GM19023 (cell line): Measurements from ENCODE around the gene SLC25A14.
A peak's percentile ranks its signal among the peaks of the same experiment; 100 is the strongest.

ENCODE experiments used
- ATAC-seq: cut with Tn5 transposase; IDR thresholded peaks from one replicate; pipeline ENCODE4 v1.9.1; 2021; ENCODE audit warnings: mild to moderate bottlenecking, moderate library complexity; ENCODE audit not compliant: unreplicated experiment

SLC25A14 gene

DNA sequence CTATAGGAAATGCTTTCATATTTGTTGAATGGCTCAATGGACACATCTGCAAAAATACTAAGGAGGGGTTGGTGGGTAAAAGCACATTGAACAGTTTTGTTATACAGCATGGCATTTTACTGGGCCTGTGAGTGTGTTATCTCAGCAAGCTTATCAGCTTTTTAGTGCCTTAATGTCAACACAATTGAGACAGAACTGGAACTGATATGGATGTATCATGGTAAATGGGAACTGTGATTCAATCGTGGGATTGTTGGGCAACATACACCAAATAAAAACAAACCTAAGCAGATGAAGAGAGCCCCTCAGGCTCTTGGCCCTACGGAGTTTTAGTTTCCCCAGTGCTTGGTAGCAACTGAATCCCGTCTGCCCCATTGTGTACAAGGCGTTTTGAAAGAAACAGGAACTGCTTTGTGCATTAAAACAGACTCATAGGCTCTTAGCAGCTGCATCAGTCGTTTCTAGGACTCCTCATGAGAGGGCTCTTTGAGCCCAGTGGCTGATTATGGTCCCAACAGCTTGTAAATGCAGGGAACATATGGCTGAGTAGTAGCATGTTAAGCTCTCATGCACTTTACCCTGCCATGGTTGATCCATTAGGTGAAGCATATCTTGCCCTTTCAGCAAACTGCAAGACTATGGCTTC lies 38.4 kb downstream of the SLC25A14 start:
- ATAC-seq, result no peak

DNA sequence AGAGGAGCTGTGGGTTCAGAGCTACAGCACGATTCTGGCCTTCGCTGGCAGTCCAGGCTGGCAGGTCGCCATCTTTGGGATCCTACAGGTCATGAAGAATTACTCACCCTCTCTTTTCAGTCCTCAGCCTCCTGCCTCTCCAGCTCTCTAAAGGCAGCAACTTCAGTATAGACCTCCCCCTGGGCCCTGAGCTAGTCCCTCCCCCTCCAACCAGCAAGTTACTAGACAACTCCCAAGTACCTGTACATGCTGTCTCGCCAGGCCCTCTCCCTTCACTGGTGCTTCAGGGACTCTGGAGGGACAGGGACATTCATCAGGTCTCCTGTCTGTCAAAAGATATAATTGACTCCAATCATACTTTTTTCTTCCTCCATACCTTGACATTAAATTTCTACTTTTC lies 45.8 kb downstream of the SLC25A14 start, which contains the start of gene GPR119:
Gene GPR119, minus strand, starts transcription at position 155 of the 400 bp plus-strand sequence. CDS start 227 bp downstream, outside the sequence.
- no peak for ATAC-seq

- no peak for ATAC-seq
Observed at GRCh38 chrX:130386408-130386808, 46.7 kb downstream of the SLC25A14 start.

DNA sequence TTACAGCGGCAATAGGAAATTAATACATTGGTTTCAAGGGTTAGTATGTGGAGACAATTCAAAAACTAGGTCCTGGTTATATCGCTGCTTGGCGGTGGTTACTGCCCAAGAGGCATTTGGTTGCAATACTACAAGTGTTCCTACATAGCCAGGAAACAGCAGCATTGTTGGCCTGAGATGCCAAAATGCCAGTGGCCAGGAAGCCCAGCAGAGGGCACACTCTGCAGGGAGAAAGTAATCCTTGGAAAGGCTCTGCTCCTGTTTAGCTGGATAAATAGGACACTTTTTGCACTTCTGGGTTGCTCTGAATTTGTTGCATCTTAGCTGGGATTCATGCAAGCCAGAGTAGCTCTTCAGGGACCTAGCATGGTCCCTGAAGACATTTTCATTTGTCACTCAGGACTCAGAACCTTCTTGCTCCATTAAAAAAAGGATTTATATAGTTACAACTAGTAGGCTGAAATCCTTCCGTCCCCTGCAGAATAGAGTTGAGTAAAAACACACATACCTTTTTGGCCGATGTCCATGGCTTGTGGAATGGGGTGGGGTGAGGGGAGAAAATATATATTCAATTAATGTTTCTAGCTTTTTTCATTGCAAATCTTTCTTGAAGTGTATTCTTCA lies 53.8 kb downstream of the SLC25A14 start:
- no peak for ATAC-seq

DNA sequence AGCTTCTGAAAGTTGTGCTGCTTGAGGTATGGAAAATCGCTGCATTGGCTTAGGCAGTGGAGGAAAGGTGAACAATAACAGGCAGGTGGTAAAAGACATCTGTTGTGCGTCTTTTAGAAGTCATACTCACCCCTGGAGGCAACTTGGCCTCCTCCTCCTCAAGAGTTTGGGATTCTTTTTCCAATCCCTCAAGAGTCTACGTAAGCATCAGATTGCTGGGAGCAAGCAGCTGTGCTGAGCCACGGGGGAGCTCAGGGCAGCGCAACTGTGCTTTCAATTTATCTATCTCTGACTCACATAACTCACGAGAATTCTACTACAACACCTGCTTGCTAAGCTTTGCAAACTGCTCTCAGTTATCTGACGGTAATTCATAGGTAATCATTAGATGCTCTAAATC lies 55.6 kb downstream of the SLC25A14 start:
- no peak for ATAC-seq

DNA sequence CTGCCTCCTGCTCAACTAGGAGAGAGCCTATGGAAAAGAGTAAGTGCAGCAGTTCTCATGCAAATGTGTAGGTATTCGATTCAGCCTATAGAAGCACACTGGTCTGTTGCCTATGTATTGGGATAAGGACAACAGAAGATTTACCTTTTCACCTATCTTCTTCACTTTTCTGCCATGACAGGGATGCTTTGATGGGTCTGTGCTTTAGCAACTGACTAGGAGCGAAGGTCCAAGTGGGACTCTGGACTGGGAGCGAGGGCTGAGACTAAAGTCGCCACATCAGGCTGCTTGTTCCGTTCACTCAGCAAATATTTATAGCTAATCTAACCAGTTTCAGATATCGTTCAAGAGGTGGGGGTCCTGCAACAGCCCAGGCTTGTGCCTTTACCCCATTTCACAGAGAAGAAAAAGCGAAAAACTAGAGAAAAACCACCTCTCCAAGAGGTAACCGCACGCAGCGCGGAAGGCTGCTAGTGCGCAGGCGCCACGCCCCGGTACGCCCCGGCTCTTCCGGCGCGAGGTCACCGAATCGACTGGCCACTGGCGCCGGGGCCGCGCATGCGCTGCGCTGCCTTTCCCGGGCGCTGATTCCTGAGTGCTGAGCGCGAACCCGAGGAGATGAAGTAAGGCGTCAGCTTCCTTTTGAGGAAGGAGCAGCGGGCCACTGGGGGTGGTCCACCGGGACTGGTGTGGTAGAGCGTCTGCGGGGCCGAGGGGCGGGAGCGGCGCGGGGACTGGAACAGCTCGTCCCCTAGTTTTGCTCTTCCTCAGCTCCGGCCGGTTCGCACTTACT lies 61.9 kb downstream of the SLC25A14 start, which contains the start of gene RBMX2:
Gene RBMX2, plus strand, starts transcription at position 573 of the 793 bp plus-strand sequence. Its CDS starts 46 bp downstream, at position 619.
- peak; percentile 94 for ATAC-seq

GRCh38 chrX:130402208-130402684 lies 62.5 kb downstream of the SLC25A14 start:
- ATAC-seq, result no peak

DNA sequence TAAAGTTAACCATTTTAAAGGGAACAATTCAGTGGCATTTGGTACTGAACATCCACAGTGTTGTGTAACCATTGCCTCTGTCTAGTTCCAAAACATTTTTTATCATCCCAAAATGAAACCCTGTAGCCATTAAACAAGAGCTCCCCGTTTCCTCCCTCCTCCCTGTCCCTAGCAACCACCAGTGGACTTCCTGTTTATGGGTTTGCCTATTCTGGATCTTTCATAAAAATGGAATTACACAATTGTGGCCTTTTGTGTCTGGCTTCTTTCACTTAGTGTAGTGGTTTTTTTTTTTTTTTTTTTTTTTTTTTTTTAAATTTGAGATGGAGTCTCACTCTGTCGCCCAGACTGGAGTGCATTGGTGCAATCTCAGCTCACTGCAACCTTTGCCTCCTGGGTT lies 73.7 kb downstream of the SLC25A14 start:
- no peak for ATAC-seq

DNA sequence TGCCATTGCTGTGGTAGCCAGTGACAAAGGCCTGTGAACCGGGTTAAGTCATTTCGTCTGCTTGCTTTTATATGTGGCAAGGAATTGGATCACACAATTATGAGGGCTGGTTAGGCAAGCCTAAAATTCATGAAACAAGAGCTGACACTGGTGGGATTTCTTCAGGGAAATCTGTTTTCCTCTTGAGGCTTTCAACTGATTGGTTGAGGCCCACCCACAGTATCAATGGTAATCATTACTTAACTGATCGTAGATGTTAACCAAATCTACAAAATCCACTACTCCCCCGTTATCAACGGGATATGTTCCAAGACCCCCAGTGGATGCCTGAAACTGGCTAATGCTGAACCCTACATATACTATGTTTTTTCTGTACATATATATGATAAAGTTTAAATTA lies 75.1 kb downstream of the SLC25A14 start:
- no peak for ATAC-seq

DNA sequence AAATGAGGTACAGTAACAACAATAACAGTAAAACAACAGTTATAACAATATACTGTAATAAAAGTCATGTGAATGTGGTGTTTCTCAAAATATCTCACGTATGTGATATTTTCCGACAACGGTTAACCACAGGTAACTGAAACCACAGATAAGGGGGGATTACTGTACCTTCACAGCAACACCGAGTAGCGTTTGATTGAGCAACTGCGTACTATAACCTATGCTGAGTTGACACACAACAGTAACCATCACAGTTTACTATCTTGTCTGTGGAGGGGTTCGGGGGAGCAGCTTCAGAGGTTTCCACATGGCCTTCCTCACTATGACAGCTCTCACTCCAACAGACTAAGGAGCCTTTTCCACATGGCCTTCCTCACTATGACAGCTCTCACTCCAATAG lies 75.5 kb downstream of the SLC25A14 start:
- ATAC-seq, result no peak

DNA sequence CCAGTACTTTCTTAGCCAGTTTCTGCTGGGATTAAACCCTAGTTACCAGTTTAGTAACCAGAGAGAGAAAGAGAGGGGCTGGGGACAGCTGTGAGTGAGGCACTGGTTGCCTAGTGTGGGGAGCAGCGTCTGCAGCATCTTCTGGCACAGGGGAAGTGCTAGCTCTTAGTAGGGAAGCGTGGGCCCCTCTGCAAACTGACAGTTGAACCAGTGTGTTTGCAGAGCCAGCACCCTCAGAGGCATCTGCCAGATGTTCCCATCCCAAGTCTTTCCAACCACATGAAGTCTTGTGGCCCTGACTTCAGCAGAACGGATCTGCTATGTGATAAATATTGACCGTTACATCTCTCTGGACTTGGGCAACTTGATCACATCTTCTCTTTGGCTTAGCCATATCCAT lies 77.1 kb downstream of the SLC25A14 start:
- no peak for ATAC-seq

DNA sequence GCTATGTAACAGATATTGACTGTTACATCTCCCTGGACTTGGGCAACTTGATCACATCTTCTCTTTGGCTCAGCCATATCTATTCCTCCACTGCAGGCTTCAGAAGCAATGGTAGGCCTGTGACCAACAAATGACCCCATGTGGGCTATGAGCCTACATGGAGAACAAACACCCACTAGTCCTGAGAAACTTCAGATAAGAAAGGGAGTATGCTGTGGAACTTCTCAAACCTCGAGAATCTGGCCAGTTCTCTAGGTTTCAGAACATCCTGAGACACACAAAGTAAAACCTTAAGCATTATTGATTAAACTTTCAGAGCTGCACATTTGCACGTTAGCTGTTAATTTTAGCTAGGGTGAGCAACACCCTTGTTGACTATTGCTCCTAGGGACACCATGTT lies 78.3 kb downstream of the SLC25A14 start:
- ATAC-seq, result no peak

- ATAC-seq, result no peak
Observed at GRCh38 chrX:130418740-130419139, 79.0 kb downstream of the SLC25A14 start.

- no peak for ATAC-seq
Observed at GRCh38 chrX:130419263-130419662, 79.5 kb downstream of the SLC25A14 start.
